Prostate gland (tissue), 2 donors: Measurements from ENCODE around the gene SFI1. TPM values are rescaled to one million over a fixed set of nuclear protein-coding genes. Genes with fewer than 3 reads are reported as not detected.

ENCODE experiments used
- DNase-seq: peaks from one replicate; pipeline ENCODE4 v3.0.0-alpha.2; 2019; ENCODE audit warnings: low spot score
- H3K27ac ChIP-seq, 2 donors: fragments of 200-600 bp; sonication (generic); 2 replicates each; pipeline ENCODE4 v1.5.1; 2017 to 2019
- H3K27me3 ChIP-seq: fragments of 200-600 bp; sonication (generic); replicated peaks from 2 replicates; pipeline ENCODE4 v1.5.1; 2019; ENCODE audit not compliant: insufficient read depth
- H3K36me3 ChIP-seq, 2 donors: fragments of 200-600 bp; sonication (generic); 1 replicate in 1 of 2; 2 replicates in 1 of 2; pipeline versions ENCODE4 v1.5.1 to v1.8.1; 2017 to 2019
- H3K4me1 ChIP-seq: fragments of 200-600 bp; sonication (generic); replicated peaks from 2 replicates; pipeline ENCODE4 v1.5.1; 2019
- H3K4me3 ChIP-seq, 2 donors: fragments of 200-600 bp; sonication (generic); 2 replicates each; pipeline ENCODE4 v1.5.1; 2017 to 2019
- H3K9me3 ChIP-seq: fragments of 200-600 bp; sonication (generic); 2 replicates; pipeline ENCODE4 v1.5.1; 2017
- POLR2A ChIP-seq: fragments of 450-650 bp; IDR thresholded peaks from one replicate; pipeline ENCODE4 v1.6.1; 2016; ENCODE audit warnings: antibody characterized with exemption, mild to moderate bottlenecking
- POLR2AphosphoS5 ChIP-seq: sonication (generic); formaldehyde crosslinking; IDR thresholded peaks from one replicate; pipeline ENCODE4 v1.6.1; 2017; ENCODE audit warnings: antibody characterized with exemption
- WGBS: methylation state at CpG from one replicate; pipeline ENCODE4 v1.1.5; 2018; 5-methylcytosine and 5-hydroxymethylcytosine counted together
- intact Hi-C: fragments of 100-400 bp; cut with DNase I; formaldehyde crosslinking; loops from one replicate; pipeline ENCODE4 v1.14.2; 2022
- total RNA-seq, 2 donors: library from RNA; depleted of rRNA; stranded (reverse); fragments of >200 nt; gene quantifications; one replicate each; pipeline ENCODE4 v1.1.0, GENCODE V29; 2016
- TF ChIP-seq, protein P1 (sequence below), 4 experiments: fragments of 200-600 bp in 2 of 4; fragments of 450-650 bp in 2 of 4; sonication (generic) in 2 of 4; IDR thresholded peaks; 1 replicate in 3 of 4; 2 replicates in 1 of 4; pipeline ENCODE4 v1.5.1; 2016 to 2019; ENCODE audit warnings: antibody characterized with exemption in 4 of 4, mild to moderate bottlenecking in 2 of 4, moderate library complexity in 2 of 4

The SFI1 gene
- total RNA-seq, 2 donors from 2014 or later: 21.5 to 68.8 TPM

DNA sequence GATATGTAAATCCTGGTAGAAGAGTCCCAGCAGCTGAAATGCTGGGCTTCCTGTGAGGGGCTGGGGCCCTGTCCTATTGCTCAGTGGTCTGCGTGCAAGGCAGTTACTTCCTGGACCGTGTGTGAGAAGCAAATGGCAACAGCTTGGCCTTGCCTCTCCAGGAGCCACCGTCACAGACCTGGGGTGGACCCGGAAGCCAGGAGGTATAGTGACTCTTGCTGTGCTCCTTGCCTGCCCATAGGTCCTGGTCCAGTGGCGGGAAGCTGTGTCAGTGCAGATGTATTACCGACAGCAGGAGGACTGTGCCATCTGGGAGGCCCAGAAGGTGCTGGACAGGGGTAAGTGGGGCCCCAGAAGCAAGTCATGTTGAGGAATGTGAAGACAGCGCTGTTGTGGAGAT lies 111.4 kb downstream of the SFI1 start:
- H3K9me3 ChIP-seq: no peaks in the 10 kb centered on the region
- H3K4me3 ChIP-seq: no peak overlapping the region
- H3K27ac ChIP-seq: no peak overlapping the region
- no peaks in the 10 kb centered on the region for H3K27me3 ChIP-seq
- no peaks in the 10 kb centered on the region for H3K36me3 ChIP-seq
- WGBS: 95% methylated on average over 7 of the region's 7 CpGs
- no peaks in the 10 kb centered on the region for H3K4me1 ChIP-seq
- intact Hi-C loops: no loop called here
- no peak for DNase-seq
- TF ChIP-seq, protein P1, sequence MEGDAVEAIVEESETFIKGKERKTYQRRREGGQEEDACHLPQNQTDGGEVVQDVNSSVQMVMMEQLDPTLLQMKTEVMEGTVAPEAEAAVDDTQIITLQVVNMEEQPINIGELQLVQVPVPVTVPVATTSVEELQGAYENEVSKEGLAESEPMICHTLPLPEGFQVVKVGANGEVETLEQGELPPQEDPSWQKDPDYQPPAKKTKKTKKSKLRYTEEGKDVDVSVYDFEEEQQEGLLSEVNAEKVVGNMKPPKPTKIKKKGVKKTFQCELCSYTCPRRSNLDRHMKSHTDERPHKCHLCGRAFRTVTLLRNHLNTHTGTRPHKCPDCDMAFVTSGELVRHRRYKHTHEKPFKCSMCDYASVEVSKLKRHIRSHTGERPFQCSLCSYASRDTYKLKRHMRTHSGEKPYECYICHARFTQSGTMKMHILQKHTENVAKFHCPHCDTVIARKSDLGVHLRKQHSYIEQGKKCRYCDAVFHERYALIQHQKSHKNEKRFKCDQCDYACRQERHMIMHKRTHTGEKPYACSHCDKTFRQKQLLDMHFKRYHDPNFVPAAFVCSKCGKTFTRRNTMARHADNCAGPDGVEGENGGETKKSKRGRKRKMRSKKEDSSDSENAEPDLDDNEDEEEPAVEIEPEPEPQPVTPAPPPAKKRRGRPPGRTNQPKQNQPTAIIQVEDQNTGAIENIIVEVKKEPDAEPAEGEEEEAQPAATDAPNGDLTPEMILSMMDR (IDR thresholded peaks at IDR 0.05): no peak
- TF ChIP-seq POLR2AphosphoS5 (no peak), POLR2A (no peak)

DNA sequence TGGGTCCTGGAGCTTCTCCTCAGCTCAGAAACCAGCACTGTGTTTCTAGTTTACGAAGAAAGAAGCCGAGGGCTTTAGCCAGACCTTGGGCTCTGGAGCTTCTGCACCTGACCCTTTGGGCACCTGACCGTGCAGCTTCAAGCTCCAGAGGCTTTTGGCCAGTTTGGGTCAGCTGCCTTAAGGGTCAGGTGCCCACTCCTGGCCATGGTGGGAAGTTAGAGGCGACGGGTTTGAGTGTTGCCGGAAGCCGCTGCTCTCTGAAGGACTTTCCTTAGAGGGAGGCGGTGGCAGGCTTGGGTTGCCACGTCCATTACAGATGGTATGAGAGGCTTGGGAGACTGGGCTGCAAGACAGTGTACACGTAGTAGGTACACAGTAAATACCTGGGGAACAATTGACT lies 113.4 kb downstream of the SFI1 start:
- DNase-seq: no peak
- Histone ChIP-seq H3K27me3 (no peaks in the 10 kb centered on the region), H3K9me3 (no peaks in the 10 kb centered on the region), H3K27ac (no peak overlapping the region), H3K4me1 (no peaks in the 10 kb centered on the region), H3K4me3 (no peak overlapping the region), H3K36me3 (no peaks in the 10 kb centered on the region)
- intact Hi-C loops: no loop called here
- 92% methylated on average over 10 of the region's 10 CpGs for WGBS
- TF ChIP-seq POLR2AphosphoS5: no peak
- no peak for TF ChIP-seq POLR2A

DNA sequence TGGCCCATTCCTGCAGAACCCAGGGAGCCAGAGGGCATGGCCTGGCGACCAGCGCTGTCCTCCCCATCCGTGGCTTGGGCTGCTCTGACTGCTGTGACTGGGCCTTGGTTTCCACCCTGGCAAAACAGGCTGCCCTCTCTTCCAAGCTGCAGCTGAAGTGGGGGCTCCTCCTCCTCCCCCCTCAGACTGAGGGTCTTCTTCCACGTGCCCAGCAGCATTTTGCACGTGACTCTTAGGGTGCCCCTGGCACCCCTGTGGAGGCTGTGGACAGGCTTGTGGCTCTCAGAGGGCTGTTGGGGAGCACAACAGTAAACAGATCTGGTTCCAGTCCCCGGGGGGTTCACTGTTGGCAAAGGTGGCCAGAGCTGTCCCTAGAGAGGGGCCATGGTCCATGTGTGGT lies 114.3 kb downstream of the SFI1 start:
- no peaks in the 10 kb centered on the region for H3K36me3 ChIP-seq
- H3K9me3 ChIP-seq: no peaks in the 10 kb centered on the region
- WGBS: 84% methylated on average over 6 of the region's 6 CpGs
- H3K27me3 ChIP-seq: no peaks in the 10 kb centered on the region
- DNase-seq: no peak
- H3K4me1 ChIP-seq: no peaks in the 10 kb centered on the region
- H3K27ac ChIP-seq: no peak overlapping the region
- intact Hi-C loops: no loop called here
- no peak overlapping the region for H3K4me3 ChIP-seq
- TF ChIP-seq, protein P1 (IDR thresholded peaks at IDR 0.05): no peak
- no peak for TF ChIP-seq POLR2AphosphoS5
- no peak for TF ChIP-seq POLR2A

DNA sequence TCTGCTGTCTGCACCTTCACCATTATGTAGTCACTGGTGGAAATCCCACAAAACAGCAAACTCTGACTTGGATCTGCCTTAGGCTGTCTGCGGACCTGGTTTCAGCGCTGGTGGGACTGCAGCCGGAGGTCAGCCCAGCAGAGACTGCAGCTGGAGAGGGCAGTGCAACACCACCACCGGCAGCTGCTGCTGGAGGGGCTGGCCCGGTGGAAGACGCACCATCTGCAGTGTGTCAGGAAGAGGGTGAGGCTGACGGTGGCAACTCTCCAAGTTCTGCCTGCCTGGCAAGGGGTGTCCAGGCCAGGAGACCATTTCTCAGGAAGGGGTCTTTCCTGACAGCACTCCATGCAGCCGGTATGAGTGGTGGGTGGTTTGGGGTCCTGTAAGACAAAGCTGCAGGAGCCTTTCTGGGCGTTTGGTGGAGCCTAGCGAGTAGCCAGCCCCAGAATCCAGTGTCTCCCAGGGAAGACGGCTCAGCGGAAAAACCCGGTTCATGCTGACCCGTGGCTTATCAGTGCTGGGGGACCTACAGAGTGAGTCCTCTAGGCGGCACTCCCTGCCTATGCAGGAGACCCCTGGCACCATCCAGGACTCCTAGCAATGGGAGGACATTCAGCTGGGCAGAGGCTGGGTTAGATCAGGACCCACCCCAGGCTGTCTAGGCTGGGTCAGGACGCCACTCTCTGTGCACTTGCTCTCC lies 114.9 kb downstream of the SFI1 start:
- 61% methylated on average over 16 of the region's 16 CpGs for WGBS
- TF ChIP-seq, protein P1 (IDR thresholded peaks at IDR 0.05): no peak
- TF ChIP-seq POLR2AphosphoS5: no peak
- H3K9me3 ChIP-seq: no peaks in the 10 kb centered on the region
- H3K27ac ChIP-seq: no peak overlapping the region
- no peak for DNase-seq
- H3K4me3 ChIP-seq: no peak overlapping the region
- no peaks in the 10 kb centered on the region for H3K27me3 ChIP-seq
- no peaks in the 10 kb centered on the region for H3K4me1 ChIP-seq
- intact Hi-C loops: no loop called here
- no peaks in the 10 kb centered on the region for H3K36me3 ChIP-seq

DNA sequence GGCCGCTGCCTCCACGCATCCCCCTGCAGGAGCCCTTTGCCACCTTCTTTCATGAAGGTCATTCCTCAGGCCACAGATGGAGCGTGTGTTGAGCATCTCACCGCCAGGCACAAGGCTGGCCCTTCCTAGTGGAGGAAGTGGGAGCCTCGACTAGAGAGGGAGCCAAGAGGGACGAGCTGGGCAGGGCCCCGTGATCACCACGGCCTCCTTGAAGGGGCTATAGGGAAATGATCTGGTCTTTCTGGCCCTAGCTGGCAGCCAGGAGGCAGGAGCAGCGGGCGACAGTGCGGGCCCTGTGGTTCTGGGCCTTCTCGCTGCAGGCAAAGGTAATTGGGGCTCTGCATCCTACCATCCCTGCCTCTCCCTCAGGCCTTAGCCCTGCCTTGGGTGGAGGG lies 116.6 kb downstream of the SFI1 start:
- no peak for DNase-seq
- Histone ChIP-seq H3K9me3 (no peaks in the 10 kb centered on the region), H3K4me3 (no peak overlapping the region), H3K4me1 (no peaks in the 10 kb centered on the region), H3K27me3 (no peaks in the 10 kb centered on the region), H3K27ac (no peak overlapping the region), H3K36me3 (no peaks in the 10 kb centered on the region)
- TF ChIP-seq, protein P1 (IDR thresholded peaks at IDR 0.05): no peak
- TF ChIP-seq POLR2AphosphoS5 (no peak), POLR2A (no peak)
- intact Hi-C loops: no loop called here
- WGBS: 90% methylated on average over 12 of the region's 12 CpGs
